Measurements from ENCODE around the gene ZNF691.

Gene ZNF691, protein sequence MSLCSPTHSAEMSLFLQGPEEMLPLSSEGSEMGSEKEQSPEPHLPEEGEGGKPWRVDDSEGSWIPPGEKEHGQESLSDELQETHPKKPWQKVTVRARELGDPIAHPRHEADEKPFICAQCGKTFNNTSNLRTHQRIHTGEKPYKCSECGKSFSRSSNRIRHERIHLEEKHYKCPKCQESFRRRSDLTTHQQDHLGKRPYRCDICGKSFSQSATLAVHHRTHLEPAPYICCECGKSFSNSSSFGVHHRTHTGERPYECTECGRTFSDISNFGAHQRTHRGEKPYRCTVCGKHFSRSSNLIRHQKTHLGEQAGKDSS

DNA sequence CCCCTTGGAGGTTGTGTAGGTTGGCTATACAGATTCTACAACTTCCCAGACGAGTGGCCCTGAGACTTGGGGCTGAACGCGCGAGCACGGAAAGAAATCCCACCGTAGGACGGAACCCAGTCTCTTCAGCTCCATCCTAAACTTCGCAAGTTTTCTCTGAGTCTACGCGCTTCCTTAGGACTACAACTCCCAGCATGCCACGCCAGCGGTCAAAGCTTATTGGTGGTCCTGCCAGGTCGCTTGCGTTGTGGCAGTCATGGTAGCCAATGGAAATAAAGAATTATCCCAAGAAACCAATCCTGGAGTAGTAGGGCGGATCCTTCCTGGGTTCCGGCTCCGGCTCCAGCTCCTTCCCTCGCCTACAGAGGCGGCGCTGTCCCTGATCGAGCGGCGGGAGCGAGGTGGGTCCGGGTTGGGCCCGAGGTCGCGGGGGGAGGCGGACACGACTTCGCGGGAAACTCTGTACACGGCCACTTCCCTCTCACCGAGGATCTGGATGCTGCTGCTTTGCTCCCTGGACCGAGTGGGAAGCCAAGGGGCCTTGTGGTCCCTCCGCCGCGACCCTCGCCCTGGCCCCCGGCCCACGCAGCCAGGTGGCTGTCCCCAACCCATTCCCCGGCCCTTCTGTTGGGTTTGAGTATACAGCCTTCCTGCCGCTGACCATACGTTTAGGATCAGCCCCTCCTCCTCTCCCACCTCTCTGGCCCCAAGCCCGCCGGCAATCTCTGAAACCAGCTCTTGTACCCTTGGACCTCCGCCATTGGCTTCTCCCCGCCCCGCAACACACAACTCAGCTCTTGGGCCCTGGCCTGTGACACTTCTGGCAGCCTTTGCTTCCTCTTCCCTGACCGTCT lies at the start of gene ZNF691:
TSS of gene ZNF691 (plus strand) at position 357 of the 854 bp plus-strand sequence. CDS start 3,046 bp downstream, outside the sequence.
- Histone ChIP-seq H3K4me3 (ENCODE audit: low read depth in 1 of 2, low read length in 1 of 2) (peak within 1 kb of the TSS; percentile 68 to 90), H3K36me3 (peaks cover 34% of the 10 kb centered on the region), H3K9me3 (no peaks in the 10 kb centered on the region), H3K27ac (peak within 1 kb of the TSS; percentile 45), H3K4me1 (ENCODE audit: control insufficient read depth in 1 of 2, insufficient read depth in 1 of 2, low read depth in 1 of 2, low read length in 1 of 2) (peaks cover 11 to 15% of the 10 kb centered on the region in 2 experiments), H3K27me3 (no peaks in the 10 kb centered on the region)
- TF ChIP-seq CTCF (IDR thresholded peaks at IDR 0.05) = peak; percentile 64

DNA sequence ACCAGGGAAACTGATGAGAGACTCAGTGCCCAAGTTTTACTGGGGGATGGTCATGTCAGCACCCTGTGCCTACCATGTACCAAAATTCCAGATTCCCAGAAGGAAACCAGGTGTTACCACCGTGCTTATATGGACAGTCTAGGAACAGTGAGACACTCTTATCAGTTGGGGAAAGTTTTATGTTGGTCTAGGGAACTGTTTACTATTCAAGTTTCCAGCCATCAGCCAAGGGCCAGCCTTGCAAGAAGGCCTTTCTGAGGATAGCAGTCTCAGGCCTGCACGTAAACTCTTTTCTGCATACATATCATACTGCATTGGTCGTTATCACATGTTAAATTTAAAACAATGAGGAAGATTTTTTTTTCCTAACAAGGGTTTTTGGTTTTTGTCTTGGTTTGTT lies 49.0 kb upstream of the ZNF691 start:
- Histone ChIP-seq H3K9me3 (no peaks in the 10 kb centered on the region), H3K27ac (no peak overlapping the region), H3K36me3 (no peaks in the 10 kb centered on the region), H3K27me3 (no peaks in the 10 kb centered on the region), H3K4me3 (ENCODE audit: low read depth in 1 of 2, low read length in 1 of 2) (no peak overlapping the region), H3K4me1 (ENCODE audit: control insufficient read depth in 1 of 2, insufficient read depth in 1 of 2, low read depth in 1 of 2, low read length in 1 of 2) (no peaks in the 10 kb centered on the region)
- TF ChIP-seq CTCF (IDR thresholded peaks at IDR 0.05) = no peak

- Histone ChIP-seq H3K36me3 (no peaks in the 10 kb centered on the region), H3K4me1 (ENCODE audit: control insufficient read depth in 1 of 2, insufficient read depth in 1 of 2, low read depth in 1 of 2, low read length in 1 of 2) (no peaks in the 10 kb centered on the region), H3K4me3 (ENCODE audit: low read depth in 1 of 2, low read length in 1 of 2) (no peak overlapping the region), H3K27me3 (no peaks in the 10 kb centered on the region), H3K9me3 (no peaks in the 10 kb centered on the region), H3K27ac (no peak overlapping the region)
- TF ChIP-seq CTCF (IDR thresholded peaks at IDR 0.05) = no peak
Observed at GRCh38 chr1:42797979-42798378, 48.4 kb upstream of the ZNF691 start.

DNA sequence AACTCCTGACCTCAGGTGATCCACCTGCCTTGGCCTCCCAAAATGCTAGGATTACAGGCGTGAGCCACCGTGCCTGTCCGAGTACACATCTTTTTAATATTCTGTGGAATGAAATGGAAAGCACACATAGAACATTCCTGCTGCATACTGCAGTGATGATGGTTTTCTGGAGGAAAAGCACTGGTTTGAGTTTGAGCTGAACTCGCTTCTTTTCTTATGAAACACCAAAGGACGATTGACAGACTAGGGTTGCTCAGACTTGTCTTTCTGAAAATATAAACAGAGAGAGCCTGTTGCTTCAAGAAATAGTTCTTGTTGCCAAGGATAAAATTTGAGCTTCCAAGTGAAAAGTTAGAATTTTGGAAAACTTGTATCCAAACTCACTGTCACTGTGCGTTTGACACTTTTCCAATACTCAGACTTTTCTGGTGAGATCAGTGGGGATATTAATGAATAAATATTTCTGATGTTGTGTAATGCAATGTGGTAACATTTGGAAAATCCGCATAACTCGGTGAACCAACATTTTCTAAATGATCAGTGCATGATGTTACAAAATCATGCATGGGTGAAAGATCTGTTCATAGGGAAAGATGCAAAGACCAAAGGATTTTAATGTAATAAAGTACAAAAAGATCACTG lies 44.5 kb upstream of the ZNF691 start:
- no peaks in the 10 kb centered on the region for H3K4me1 ChIP-seq (ENCODE audit: control insufficient read depth in 1 of 2, insufficient read depth in 1 of 2, low read depth in 1 of 2, low read length in 1 of 2)
- peaks cover 20% of the 10 kb centered on the region for H3K36me3 ChIP-seq
- no peaks in the 10 kb centered on the region for H3K27me3 ChIP-seq
- H3K9me3 ChIP-seq = no peaks in the 10 kb centered on the region
- no peak overlapping the region for H3K4me3 ChIP-seq (ENCODE audit: low read depth in 1 of 2, low read length in 1 of 2)
- TF ChIP-seq CTCF (IDR thresholded peaks at IDR 0.05) = no peak
- no peak overlapping the region for H3K27ac ChIP-seq

DNA sequence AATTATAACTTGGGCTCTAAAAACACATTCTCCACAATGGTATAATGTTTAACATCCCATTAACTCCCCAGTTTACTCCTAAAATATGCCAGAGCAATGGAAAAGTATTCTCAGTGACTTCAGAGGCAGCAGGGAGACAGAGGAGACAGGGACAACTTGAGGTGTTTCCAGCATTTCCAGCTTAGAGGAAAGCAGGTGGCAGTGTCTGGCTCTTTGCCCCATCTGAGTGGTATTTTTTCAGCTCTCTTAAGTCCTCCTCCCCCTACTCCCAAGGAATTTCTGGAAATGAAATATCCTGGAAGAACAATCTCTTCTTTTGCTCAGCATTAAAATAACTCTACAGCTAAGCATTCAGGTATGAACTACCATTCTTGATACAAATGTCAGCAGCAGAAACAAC lies 40.2 kb upstream of the ZNF691 start:
- no peaks in the 10 kb centered on the region for H3K27me3 ChIP-seq
- H3K27ac ChIP-seq = no peak overlapping the region
- TF ChIP-seq CTCF (IDR thresholded peaks at IDR 0.05) = no peak
- peaks cover 36% of the 10 kb centered on the region for H3K36me3 ChIP-seq
- no peak overlapping the region for H3K4me3 ChIP-seq (ENCODE audit: low read depth in 1 of 2, low read length in 1 of 2)
- H3K9me3 ChIP-seq = no peaks in the 10 kb centered on the region
- H3K4me1 ChIP-seq (ENCODE audit: control insufficient read depth in 1 of 2, insufficient read depth in 1 of 2, low read depth in 1 of 2, low read length in 1 of 2) = no peaks in the 10 kb centered on the region
